HAP-1 (cell line): ENCODE results near the gene WWP2.

ENCODE experiments used
- DNase-seq, 2 experiments: peaks; one replicate each; pipeline ENCODE4 v3.0.0-alpha.2; 2016 to 2020; ENCODE audit warnings: low spot score in 2 of 2
- H3K27me3 ChIP-seq: fragments of 250-450 bp; sonication (Bioruptor Pico); 2 replicates; pipeline ENCODE4 v1.5.1; 2020; ENCODE audit warnings: low read depth, mild to moderate bottlenecking, moderate library complexity
- H3K36me3 ChIP-seq: fragments of 250-450 bp; sonication (Bioruptor Pico); replicated peaks from 2 replicates; pipeline ENCODE4 v1.5.1; 2020; ENCODE audit warnings: mild to moderate bottlenecking
- H3K4me1 ChIP-seq: fragments of 250-450 bp; sonication (Bioruptor Pico); 2 replicates; pipeline ENCODE4 v1.5.1; 2020; ENCODE audit warnings: mild to moderate bottlenecking
- H3K4me3 ChIP-seq: fragments of 250-450 bp; sonication (Bioruptor Pico); 2 replicates; pipeline ENCODE4 v1.5.1; 2020; ENCODE audit warnings: mild to moderate bottlenecking, moderate library complexity
- H3K9me3 ChIP-seq: fragments of 250-450 bp; sonication (Bioruptor Pico); 2 replicates; pipeline ENCODE4 v1.5.1; 2020; ENCODE audit warnings: mild to moderate bottlenecking, moderate library complexity
- in situ Hi-C: fragments of 300-500 bp; cut with MboI; formaldehyde crosslinking; loops from 3 replicates; pipeline ENCODE4 v1.14.3; 2020; ENCODE audit warnings: low sequenced_read_pairs, inconsistent platforms, mixed read lengths

Gene WWP2

GRCh38 chr16:69855592-69855991, 93.5 kb downstream of the WWP2 start:
- H3K4me1 ChIP-seq, result no peaks in the 10 kb centered on the region
- no peak overlapping the region for H3K4me3 ChIP-seq
- no peak for DNase-seq
- no peaks in the 10 kb centered on the region for H3K27me3 ChIP-seq
- in situ Hi-C loops, result no loop called here
- no peaks in the 10 kb centered on the region for H3K9me3 ChIP-seq
- H3K36me3 ChIP-seq, result no peaks in the 10 kb centered on the region

GRCh38 chr16:69858191-69859104, 96.3 kb downstream of the WWP2 start:
- in situ Hi-C loops, result no loop called here
- no peak for DNase-seq
- Histone ChIP-seq H3K27me3 (no peaks in the 10 kb centered on the region), H3K4me1 (peaks cover 6% of the 10 kb centered on the region), H3K4me3 (no peak overlapping the region), H3K9me3 (no peaks in the 10 kb centered on the region), H3K36me3 (no peaks in the 10 kb centered on the region)

- peak; percentile 47 to 69 for DNase-seq
- H3K4me1 ChIP-seq, result peaks cover 6% of the 10 kb centered on the region
- no peaks in the 10 kb centered on the region for H3K36me3 ChIP-seq
- no peak overlapping the region for H3K4me3 ChIP-seq
- no peaks in the 10 kb centered on the region for H3K27me3 ChIP-seq
- in situ Hi-C loops, result no loop called here
- no peaks in the 10 kb centered on the region for H3K9me3 ChIP-seq
Measured at GRCh38 chr16:69859105-69859989, 97.2 kb downstream of the WWP2 start.

GRCh38 chr16:69860233-69861231, 98.4 kb downstream of the WWP2 start:
- H3K9me3 ChIP-seq, result no peaks in the 10 kb centered on the region
- in situ Hi-C loops, result no loop called here
- no peak for DNase-seq
- H3K4me3 ChIP-seq, result no peak overlapping the region
- no peaks in the 10 kb centered on the region for H3K27me3 ChIP-seq
- H3K4me1 ChIP-seq, result peaks cover 6% of the 10 kb centered on the region
- no peaks in the 10 kb centered on the region for H3K36me3 ChIP-seq

- no peaks in the 10 kb centered on the region for H3K27me3 ChIP-seq
- peak; percentile 33 to 53 for DNase-seq
- H3K36me3 ChIP-seq, result no peaks in the 10 kb centered on the region
- H3K9me3 ChIP-seq, result no peaks in the 10 kb centered on the region
- peaks cover 6% of the 10 kb centered on the region for H3K4me1 ChIP-seq
- in situ Hi-C loops, result no loop called here
- no peak overlapping the region for H3K4me3 ChIP-seq
Measured at GRCh38 chr16:69861292-69862030, 99.3 kb downstream of the WWP2 start.

- in situ Hi-C loops, result no loop called here
- Histone ChIP-seq H3K9me3 (no peaks in the 10 kb centered on the region), H3K27me3 (no peaks in the 10 kb centered on the region), H3K4me1 (peaks cover 6% of the 10 kb centered on the region), H3K36me3 (no peaks in the 10 kb centered on the region; the same call in 1 of the 2 replicates), H3K4me3 (no peak overlapping the region)
- DNase-seq, result no peak
Measured at GRCh38 chr16:69863401-69864281, 101.5 kb downstream of the WWP2 start.

- Histone ChIP-seq H3K4me1 (peaks cover 6% of the 10 kb centered on the region), H3K4me3 (no peak overlapping the region), H3K27me3 (no peaks in the 10 kb centered on the region), H3K36me3 (no peaks in the 10 kb centered on the region; the same call in 1 of the 2 replicates), H3K9me3 (no peaks in the 10 kb centered on the region)
- in situ Hi-C loops, result no loop called here
- DNase-seq, result no peak
Measured at GRCh38 chr16:69865701-69866100, 103.6 kb downstream of the WWP2 start.

- H3K4me3 ChIP-seq, result no peak overlapping the region
- no peaks in the 10 kb centered on the region for H3K27me3 ChIP-seq
- H3K36me3 ChIP-seq, result no peaks in the 10 kb centered on the region; the same call in 1 of the 2 replicates
- H3K9me3 ChIP-seq, result no peaks in the 10 kb centered on the region
- no peak for DNase-seq
- H3K4me1 ChIP-seq, result no peaks in the 10 kb centered on the region
- in situ Hi-C loops, result no loop called here
Measured at GRCh38 chr16:69867784-69868560, 105.8 kb downstream of the WWP2 start.

GRCh38 chr16:69870761-69871160, 108.6 kb downstream of the WWP2 start:
- DNase-seq, result no peak
- no peaks in the 10 kb centered on the region for H3K4me1 ChIP-seq
- in situ Hi-C loops, result no loop called here

GRCh38 chr16:69871708-69872107, 109.6 kb downstream of the WWP2 start:
- H3K4me3 ChIP-seq, result no peak overlapping the region
- H3K27me3 ChIP-seq, result no peaks in the 10 kb centered on the region
- H3K4me1 ChIP-seq, result no peaks in the 10 kb centered on the region
- DNase-seq, result no peak
- H3K9me3 ChIP-seq, result 0 out of 2 replicates have a peak, but pooled peaks cover 2% of the 10 kb centered on the region
- in situ Hi-C loops, result no loop called here
- peaks cover 3% of the 10 kb centered on the region; the same call in 1 of the 2 replicates for H3K36me3 ChIP-seq

More at GRCh38 chr16:69870761-69871160, 108.6 kb downstream of the WWP2 start:
- no peak overlapping the region for H3K4me3 ChIP-seq
- H3K27me3 ChIP-seq, result no peaks in the 10 kb centered on the region
- no peaks in the 10 kb centered on the region; the same call in 1 of the 2 replicates for H3K36me3 ChIP-seq
- no peaks in the 10 kb centered on the region for H3K9me3 ChIP-seq

GRCh38 chr16:69872888-69873287, 110.8 kb downstream of the WWP2 start:
- Histone ChIP-seq H3K4me3 (no peak overlapping the region), H3K4me1 (no peaks in the 10 kb centered on the region), H3K27me3 (no peaks in the 10 kb centered on the region), H3K9me3 (0 out of 2 replicates have a peak, but pooled peaks cover 2% of the 10 kb centered on the region), H3K36me3 (peaks cover 7% of the 10 kb centered on the region; the same call in 1 of the 2 replicates)
- in situ Hi-C loops, result no loop called here
- DNase-seq, result no peak
